ENCODE measurements around the gene HMCN2.
A peak's percentile ranks its signal among the peaks of the same experiment; 100 is the strongest.

The HMCN2 gene

DNA sequence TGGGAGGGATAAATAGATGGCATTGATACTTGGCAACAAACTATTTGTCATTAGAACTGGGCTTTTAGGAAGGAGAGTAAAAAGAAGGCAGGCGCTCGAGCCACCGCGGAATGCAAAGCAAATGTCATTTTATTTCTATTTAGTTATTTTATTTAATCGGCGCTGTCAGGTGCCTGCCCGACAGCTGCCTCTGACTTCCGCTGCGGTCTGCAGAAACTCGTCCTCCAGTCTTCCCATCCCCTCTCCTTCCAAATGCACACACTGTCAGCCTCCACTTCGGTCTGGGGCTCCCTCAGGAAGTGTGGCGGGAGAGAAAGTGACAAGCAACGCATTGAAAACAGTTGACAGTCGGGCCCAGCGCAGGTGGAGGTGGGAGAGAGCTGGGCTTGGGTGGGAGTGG lies 208.5 kb downstream of the HMCN2 start:
- no peak for TF ChIP-seq CTCF (IDR thresholded peaks at IDR 0.05)
- Mint-ChIP-seq H3K27me3 (ENCODE audit: low read depth, poor library complexity) (peaks cover 60% of the 10 kb centered on the region), H3K4me3 (no peak overlapping the region), H3K36me3 (ENCODE audit: low read depth) (no peaks in the 10 kb centered on the region), H3K9me3 (no peaks in the 10 kb centered on the region), H3K4me1 (peaks cover 48% of the 10 kb centered on the region), H3K27ac (no peak overlapping the region)
- DNase-seq: no peak

DNA sequence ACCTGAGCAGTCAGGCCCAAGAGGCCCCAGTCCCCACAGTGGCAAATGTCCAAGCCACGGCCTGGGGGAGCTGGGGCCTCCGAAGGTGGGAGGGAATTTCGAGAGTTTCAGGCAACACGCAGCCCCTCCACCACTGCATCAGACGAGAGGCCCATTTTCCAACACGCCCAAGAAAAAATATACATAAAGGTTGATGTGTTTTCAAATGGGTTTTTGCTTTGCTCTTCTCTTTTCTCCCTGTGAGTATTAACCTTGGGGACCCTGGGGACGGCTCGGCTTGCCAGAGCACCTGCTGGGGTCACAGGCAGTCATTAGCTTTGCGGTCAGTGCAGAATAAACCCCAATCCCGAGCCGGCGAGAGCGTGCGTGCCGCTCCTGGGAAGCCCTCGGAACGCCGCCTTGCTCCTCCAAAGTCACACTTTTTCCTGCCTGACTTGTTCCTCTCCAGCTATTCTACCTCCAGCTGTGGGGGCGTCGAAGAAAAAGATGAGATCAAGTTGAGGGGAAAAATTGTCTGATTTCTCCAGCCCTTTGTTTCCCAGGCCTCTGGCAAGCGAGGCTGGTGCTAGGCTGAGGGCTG lies 210.7 kb downstream of the HMCN2 start:
- no peak for DNase-seq
- Mint-ChIP-seq H3K36me3 (ENCODE audit: low read depth) (no peaks in the 10 kb centered on the region), H3K27ac (no peak overlapping the region), H3K4me3 (no peak overlapping the region), H3K27me3 (ENCODE audit: low read depth, poor library complexity) (peaks cover 60% of the 10 kb centered on the region), H3K9me3 (no peaks in the 10 kb centered on the region), H3K4me1 (peaks cover 60% of the 10 kb centered on the region)
- TF ChIP-seq CTCF (IDR thresholded peaks at IDR 0.05): no peak

GRCh38 chr9:130477564-130477963 lies 212.0 kb downstream of the HMCN2 start:
- H3K27ac Mint-ChIP-seq: no peak overlapping the region
- no peak for DNase-seq
- no peaks in the 10 kb centered on the region for H3K9me3 Mint-ChIP-seq
- H3K4me3 Mint-ChIP-seq: no peak overlapping the region
- no peak for TF ChIP-seq CTCF (IDR thresholded peaks at IDR 0.05)
- peaks cover 53% of the 10 kb centered on the region for H3K4me1 Mint-ChIP-seq
- peaks cover 65% of the 10 kb centered on the region for H3K27me3 Mint-ChIP-seq (ENCODE audit: low read depth, poor library complexity)
- H3K36me3 Mint-ChIP-seq (ENCODE audit: low read depth): no peaks in the 10 kb centered on the region

DNA sequence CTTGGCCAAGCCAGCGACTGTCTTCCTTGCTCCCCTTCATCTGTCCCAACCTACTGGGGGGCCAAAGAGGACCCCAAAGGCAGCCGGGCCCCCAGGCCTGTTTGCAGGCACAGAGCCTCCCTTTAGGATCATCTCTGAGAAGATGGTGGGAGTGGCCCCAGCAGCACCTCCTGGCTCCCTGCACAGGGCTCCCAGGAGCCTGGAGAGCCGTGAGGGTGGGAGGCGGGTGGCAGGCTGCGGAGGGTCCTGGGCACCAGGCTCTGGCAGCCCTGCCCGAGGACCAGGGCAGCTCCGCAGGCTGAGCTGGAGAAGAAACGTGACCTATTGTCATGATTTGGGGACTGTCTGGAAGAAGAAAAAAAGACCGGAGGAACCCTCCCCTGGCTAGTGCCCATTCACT lies 212.6 kb downstream of the HMCN2 start:
- no peak overlapping the region for H3K4me3 Mint-ChIP-seq
- peaks cover 66% of the 10 kb centered on the region for H3K27me3 Mint-ChIP-seq (ENCODE audit: low read depth, poor library complexity)
- no peak for TF ChIP-seq CTCF (IDR thresholded peaks at IDR 0.05)
- H3K36me3 Mint-ChIP-seq (ENCODE audit: low read depth): no peaks in the 10 kb centered on the region
- H3K9me3 Mint-ChIP-seq: no peaks in the 10 kb centered on the region
- no peak overlapping the region for H3K27ac Mint-ChIP-seq
- peaks cover 57% of the 10 kb centered on the region for H3K4me1 Mint-ChIP-seq
- DNase-seq: no peak

GRCh38 chr9:130478736-130479575 lies 213.4 kb downstream of the HMCN2 start:
- Mint-ChIP-seq H3K9me3 (no peaks in the 10 kb centered on the region), H3K4me1 (peaks cover 57% of the 10 kb centered on the region), H3K36me3 (ENCODE audit: low read depth) (no peaks in the 10 kb centered on the region), H3K27ac (peak overlapping the region; percentile 18), H3K4me3 (peak overlapping the region; percentile 63), H3K27me3 (ENCODE audit: low read depth, poor library complexity) (peaks cover 67% of the 10 kb centered on the region)
- peak; percentile 60 for DNase-seq
- TF ChIP-seq CTCF (IDR thresholded peaks at IDR 0.05): no peak

Data from nephron progenitor cell (in vitro differentiated cells).